CD4-positive, alpha-beta T cell treated with Interferon alpha-2 for 1 hour (primary cell): ENCODE data around the gene PPP2R5C.

ENCODE experiments used
- DNase-seq, 2 donors: peaks; one replicate each; pipeline ENCODE4 v3.0.0-alpha.2; 2020 to 2022

PPP2R5C gene

GRCh38 chr14:101872346-101872745, 110.8 kb downstream of the PPP2R5C start:
- DNase-seq: no peak

- no peak for DNase-seq
These were observed 111.7 kb downstream of the PPP2R5C start for GRCh38 chr14:101873076-101873825.

- no peak for DNase-seq
These were observed 112.5 kb downstream of the PPP2R5C start for GRCh38 chr14:101873991-101874390.

- no peak for DNase-seq
These were observed 113.7 kb downstream of the PPP2R5C start for GRCh38 chr14:101875041-101875726.

GRCh38 chr14:101875727-101876554, 114.4 kb downstream of the PPP2R5C start:
- DNase-seq: peak in 1 of 2 donors; percentile 29

- DNase-seq: peak; percentile 80 to 88
These were observed 115.0 kb downstream of the PPP2R5C start for GRCh38 chr14:101876555-101876938.

- no peak for DNase-seq
These were observed 116.3 kb downstream of the PPP2R5C start for GRCh38 chr14:101877766-101878165.

- DNase-seq: no peak
These were observed 116.8 kb downstream of the PPP2R5C start for GRCh38 chr14:101878211-101878821.

GRCh38 chr14:101878822-101879528, 117.5 kb downstream of the PPP2R5C start:
- peak in 1 of 2 donors; percentile 34 for DNase-seq

- DNase-seq: no peak
These were observed 118.2 kb downstream of the PPP2R5C start for GRCh38 chr14:101879529-101880336.

GRCh38 chr14:101881426-101881825, 119.9 kb downstream of the PPP2R5C start:
- no peak for DNase-seq

GRCh38 chr14:101882141-101882935, 120.8 kb downstream of the PPP2R5C start:
- DNase-seq: no peak

- no peak for DNase-seq
These were observed 122.8 kb downstream of the PPP2R5C start for GRCh38 chr14:101884089-101884933.

- DNase-seq: no peak
These were observed 123.5 kb downstream of the PPP2R5C start for GRCh38 chr14:101884934-101885576.

- no peak for DNase-seq
These were observed 125.7 kb downstream of the PPP2R5C start for GRCh38 chr14:101887219-101887618.

- DNase-seq: no peak
These were observed 126.7 kb downstream of the PPP2R5C start for GRCh38 chr14:101888182-101888581.

GRCh38 chr14:101889366-101889765, 127.9 kb downstream of the PPP2R5C start:
- no peak for DNase-seq

- DNase-seq: no peak
These were observed 128.4 kb downstream of the PPP2R5C start for GRCh38 chr14:101889898-101890297.

- DNase-seq: no peak
These were observed 130.0 kb downstream of the PPP2R5C start for GRCh38 chr14:101891471-101891870.
